Panc1 (cell line): ENCODE results near the gene JAG1. TPM values are rescaled to one million over a fixed set of nuclear protein-coding genes. Genes with fewer than 3 reads are reported as not detected.

Experiments used
- ATAC-seq: fragments of 200-7000 bp; cut with Tn5 transposase; 2 replicates; pipeline ENCODE4 v1.9.1; 2020; ENCODE audit warnings: mild to moderate bottlenecking, moderate library complexity
- BruUV-seq: library from RNA; stranded (reverse); fragments of 400-500 nt; replicated peaks from 2 replicates; lab custom pipeline; 2021; lab: Mats Ljungman, UMichigan
- CTCF ChIA-PET: fragments of 300-600 bp; sonication (Branson Sonifier 250); formaldehyde crosslinking; loops from one replicate; lab custom pipeline; 2022; ENCODE audit warnings: antibody characterized with exemption; lab: Charles Lee
- POLR2A ChIA-PET: fragments of 300-600 bp; sonication (Branson Sonifier 250); formaldehyde crosslinking; loops from one replicate; lab custom pipeline; 2022; ENCODE audit warnings: antibody characterized with exemption; lab: Charles Lee
- DNase-seq: peaks from one replicate; pipeline ENCODE4 v3.0.0-alpha.2; 2010; ENCODE audit warnings: low read depth, low spot score
- H3K27ac ChIP-seq: 2 replicates; pipeline ENCODE4 v1.5.1; 2011; ENCODE audit warnings: mild to moderate bottlenecking, low read length, inconsistent platforms
- H3K27me3 ChIP-seq: fragments of 200-500 bp; sonication (Bioruptor generic); 2 replicates; pipeline ENCODE4 v1.6.0; 2014; ENCODE audit warnings: low read length, inconsistent platforms; ENCODE audit not compliant: control insufficient read depth, insufficient read depth
- H3K36me3 ChIP-seq: fragments of 200-500 bp; sonication (Bioruptor generic); 2 replicates; pipeline ENCODE4 v1.5.1; 2014; ENCODE audit warnings: inconsistent platforms, mild to moderate bottlenecking, low read length, moderate library complexity; ENCODE audit not compliant: control insufficient read depth, insufficient read depth
- H3K4me1 ChIP-seq: 2 replicates; pipeline ENCODE4 v1.5.1; 2011; ENCODE audit warnings: inconsistent platforms, mild to moderate bottlenecking, low read length, moderate library complexity; ENCODE audit not compliant: control insufficient read depth, insufficient read depth
- H3K4me3 ChIP-seq, 2 experiments: 2 replicates each; pipeline ENCODE4 v1.5.1; 2011 to 2012; ENCODE audit warnings: low read depth in 2 of 2, low read length in 2 of 2, mild to moderate bottlenecking in 2 of 2, inconsistent platforms in 1 of 2, moderate library complexity in 1 of 2
- H3K9me3 ChIP-seq: fragments of 200-500 bp; sonication (Bioruptor generic); 2 replicates; pipeline ENCODE4 v1.5.1; 2014; ENCODE audit warnings: low read depth, mild to moderate bottlenecking, inconsistent platforms, low read length, moderate library complexity; ENCODE audit not compliant: control insufficient read depth, insufficient read depth
- CTCF ChIP-seq: fragments of 450-650 bp; IDR thresholded peaks from 2 replicates; pipeline ENCODE4 v1.5.1; 2017; ENCODE audit warnings: mild to moderate bottlenecking
- POLR2AphosphoS5 ChIP-seq: IDR thresholded peaks from 2 replicates; pipeline ENCODE4 v1.6.1; 2012; ENCODE audit warnings: mild to moderate bottlenecking, low read depth, low read length, moderate library complexity
- REST ChIP-seq, 2 experiments: IDR thresholded peaks; 2 replicates each; pipeline ENCODE4 v1.6.1; 2011 to 2012; ENCODE audit warnings: low read depth in 2 of 2, control low read depth in 1 of 2, low read length in 1 of 2, mild to moderate bottlenecking in 1 of 2, moderate library complexity in 1 of 2; ENCODE audit not compliant: insufficient read depth in 1 of 2
- SIN3A ChIP-seq: IDR thresholded peaks from 2 replicates; pipeline ENCODE4 v1.6.1; 2012; ENCODE audit warnings: low read depth, mild to moderate bottlenecking, low read length, moderate library complexity, borderline replicate concordance; ENCODE audit not compliant: insufficient read depth
- TCF7L2 ChIP-seq: IDR thresholded peaks from 2 replicates; pipeline ENCODE4 v1.6.1; 2011; ENCODE audit warnings: mild to moderate bottlenecking, low read depth, low read length, inconsistent platforms
- in situ Hi-C: cut with HindIII; loops from 2 replicates; pipeline ENCODE4 v1.10.0; 2016; ENCODE audit warnings: low sequenced_read_pairs, low pct_unique_long_range_greater_than_20kb
- intact Hi-C: fragments of 100-400 bp; cut with micrococcal nuclease; formaldehyde crosslinking; loops from one replicate; pipeline ENCODE4 v1.10.0; 2022; ENCODE audit not compliant: unreplicated experiment
- total RNA-seq: library from RNA; stranded (reverse); gene quantifications from one replicate; pipeline ENCODE4 v1.2.1, GENCODE V29; 2021; ENCODE audit not compliant: unreplicated experiment

JAG1 gene
- total RNA-seq, 1 experiment from 2014 or later: 21.2 TPM

GRCh38 chr20:10654250-10654610 lies 19.6 kb downstream of the JAG1 start:
- ChIA-PET POLR2A (no interaction called here), CTCF (no interaction called here)
- Histone ChIP-seq H3K27ac (no peak overlapping the region), H3K4me3 (no peak overlapping the region), H3K27me3 (no peaks in the 10 kb centered on the region), H3K4me1 (no peaks in the 10 kb centered on the region), H3K9me3 (no peaks in the 10 kb centered on the region), H3K36me3 (peaks cover 8% of the 10 kb centered on the region)
- intact Hi-C loops: no loop called here
- no peak for TF ChIP-seq SIN3A
- TF ChIP-seq POLR2AphosphoS5: no peak
- no peak for TF ChIP-seq TCF7L2
- TF ChIP-seq REST (IDR thresholded peaks at IDR 0.05; ENCODE audit: insufficient read depth in 1 of 2, low read depth in 2 of 2, low read length in 1 of 2): no peak
- no peak for TF ChIP-seq CTCF
- in situ Hi-C loops: no loop called here
- ATAC-seq (no peak), DNase-seq (no peak)
- no TSS peak for BruUV-seq

- Histone ChIP-seq H3K36me3 (peaks cover 8% of the 10 kb centered on the region), H3K9me3 (no peaks in the 10 kb centered on the region), H3K4me1 (no peaks in the 10 kb centered on the region), H3K27me3 (no peaks in the 10 kb centered on the region), H3K27ac (no peak overlapping the region), H3K4me3 (no peak overlapping the region)
- DNase-seq (no peak), ATAC-seq (no peak)
- no peak for TF ChIP-seq SIN3A
- no peak for TF ChIP-seq TCF7L2
- no peak for TF ChIP-seq CTCF
- no peak for TF ChIP-seq REST (IDR thresholded peaks at IDR 0.05; ENCODE audit: insufficient read depth in 1 of 2, low read depth in 2 of 2, low read length in 1 of 2)
- no peak for TF ChIP-seq POLR2AphosphoS5
- in situ Hi-C loops (no loop called here), intact Hi-C loops (no loop called here)
- ChIA-PET POLR2A (no interaction called here), CTCF (no interaction called here)
- no TSS peak for BruUV-seq
These were observed 20.1 kb downstream of the JAG1 start for GRCh38 chr20:10653599-10654249.
